Caco-2 (cell line): Measurements from ENCODE around the gene TAX1BP3. TPM values are rescaled to one million over a fixed set of nuclear protein-coding genes. Genes with fewer than 3 reads are reported as not detected.

ENCODE experiments used
- BruUV-seq: library from RNA; stranded (reverse); fragments of 400-500 nt; replicated peaks from 2 replicates; lab custom pipeline; 2021; lab: Mats Ljungman, UMichigan
- CTCF ChIA-PET: fragments of 300-600 bp; sonication (Branson Sonifier 250); formaldehyde crosslinking; loops from one replicate; lab custom pipeline; 2022; ENCODE audit warnings: antibody characterized with exemption; lab: Charles Lee
- POLR2A ChIA-PET: fragments of 300-600 bp; sonication (Branson Sonifier 250); formaldehyde crosslinking; loops from one replicate; lab custom pipeline; 2022; ENCODE audit warnings: antibody characterized with exemption; lab: Charles Lee
- DNase-seq, 2 experiments: peaks; one replicate each; pipeline versions ENCODE4 v3.0.0 to v3.0.0-alpha.2; 2020 to 2022
- H3K27me3 ChIP-seq: replicated peaks from 2 replicates; pipeline ENCODE4 v1.6.0; 2011; ENCODE audit warnings: low read length; ENCODE audit not compliant: control insufficient read depth, insufficient read depth
- H3K36me3 ChIP-seq: 2 replicates; pipeline ENCODE4 v1.5.1; 2011; ENCODE audit warnings: low read length; ENCODE audit not compliant: control insufficient read depth, insufficient read depth
- H3K4me1 ChIP-seq: fragments of 250-450 bp; sonication (Bioruptor Pico); 2 replicates; pipeline ENCODE4 v1.5.1; 2020; ENCODE audit warnings: mild to moderate bottlenecking
- H3K4me3 ChIP-seq: 2 replicates; pipeline ENCODE4 v1.5.1; 2011; ENCODE audit warnings: low read depth, mild to moderate bottlenecking, control low read depth, low read length
- H3K9me3 ChIP-seq: fragments of 250-450 bp; sonication (Bioruptor Pico); 2 replicates; pipeline ENCODE4 v1.5.1; 2020; ENCODE audit warnings: mild to moderate bottlenecking, moderate library complexity
- H3K27ac Mint-ChIP-seq: one replicate; pipeline ENCODE4 v1.8.0; 2022; ENCODE audit warnings: mixed read lengths; ENCODE audit not compliant: unreplicated experiment
- H3K27me3 Mint-ChIP-seq: one replicate; pipeline ENCODE4 v1.8.0; 2022; ENCODE audit warnings: mixed read lengths; ENCODE audit not compliant: insufficient read depth, unreplicated experiment
- H3K36me3 Mint-ChIP-seq: one replicate; pipeline ENCODE4 v1.8.0; 2022; ENCODE audit warnings: mild to moderate bottlenecking, mixed read lengths; ENCODE audit not compliant: insufficient read depth, unreplicated experiment
- H3K4me1 Mint-ChIP-seq: one replicate; pipeline ENCODE4 v1.8.0; 2022; ENCODE audit warnings: low read depth, mixed read lengths; ENCODE audit not compliant: unreplicated experiment
- H3K4me3 Mint-ChIP-seq: one replicate; pipeline ENCODE4 v1.8.0; 2022; ENCODE audit warnings: mild to moderate bottlenecking, moderate library complexity, mixed read lengths; ENCODE audit not compliant: unreplicated experiment
- H3K9me3 Mint-ChIP-seq: one replicate; pipeline ENCODE4 v1.8.0; 2022; ENCODE audit warnings: mixed read lengths; ENCODE audit not compliant: unreplicated experiment
- CTCF ChIP-seq, 2 experiments: fragments of 200-600 bp in 1 of 2; IDR thresholded peaks; 1 replicate in 1 of 2; 2 replicates in 1 of 2; pipeline versions ENCODE4 v1.5.1 to v1.8.0; 2011 to 2022; ENCODE audit warnings: antibody characterized with exemption in 1 of 2, control low read depth in 1 of 2, inconsistent platforms in 1 of 2, low read depth in 1 of 2, low read length in 1 of 2, mild to moderate bottlenecking in 1 of 2, moderate library complexity in 1 of 2; ENCODE audit not compliant: insufficient read depth in 1 of 2, severe bottlenecking in 1 of 2, unreplicated experiment in 1 of 2
- intact Hi-C: fragments of 100-400 bp; cut with micrococcal nuclease; formaldehyde crosslinking; loops from one replicate; pipeline ENCODE4 v1.10.0; 2022; ENCODE audit not compliant: unreplicated experiment
- total RNA-seq: library from RNA; stranded (reverse); gene quantifications from 2 replicates; pipeline ENCODE4 v1.2.3, GENCODE V29; 2022

TAX1BP3 gene
- total RNA-seq, 1 experiment from 2014 or later = 58.2 TPM

GRCh38 chr17:3689262-3690093 is 21.1 kb upstream of the TAX1BP3 start:
- no peak for TF ChIP-seq CTCF (IDR thresholded peaks at IDR 0.05; ENCODE audit: insufficient read depth in 1 of 2, low read depth in 1 of 2, low read length in 1 of 2, severe bottlenecking in 1 of 2, unreplicated experiment in 1 of 2)
- H3K9me3 ChIP-seq = no peaks in the 10 kb centered on the region
- H3K27me3 ChIP-seq = no peaks in the 10 kb centered on the region
- POLR2A ChIA-PET = no interaction called here
- CTCF ChIA-PET = no interaction called here
- no peaks in the 10 kb centered on the region for H3K4me1 Mint-ChIP-seq
- BruUV-seq = no TSS peak
- DNase-seq = no peak
- no peak overlapping the region for H3K27ac Mint-ChIP-seq
- no peaks in the 10 kb centered on the region for H3K36me3 Mint-ChIP-seq
- no peaks in the 10 kb centered on the region for H3K4me1 ChIP-seq
- intact Hi-C loops = no loop called here
- H3K9me3 Mint-ChIP-seq = no peaks in the 10 kb centered on the region
- H3K4me3 ChIP-seq = no peak overlapping the region
- H3K27me3 Mint-ChIP-seq = no peaks in the 10 kb centered on the region
- H3K36me3 ChIP-seq = no peaks in the 10 kb centered on the region
- no peak overlapping the region for H3K4me3 Mint-ChIP-seq

- H3K9me3 ChIP-seq = no peaks in the 10 kb centered on the region
- ChIA-PET POLR2A (no interaction called here), CTCF (no interaction called here)
- H3K36me3 ChIP-seq = no peaks in the 10 kb centered on the region
- DNase-seq = no peak
- Mint-ChIP-seq H3K36me3 (no peaks in the 10 kb centered on the region), H3K9me3 (no peaks in the 10 kb centered on the region), H3K27ac (no peak overlapping the region), H3K27me3 (no peaks in the 10 kb centered on the region), H3K4me1 (no peaks in the 10 kb centered on the region), H3K4me3 (no peak overlapping the region)
- H3K4me3 ChIP-seq = no peak overlapping the region
- BruUV-seq = no TSS peak
- no peak for TF ChIP-seq CTCF (IDR thresholded peaks at IDR 0.05; ENCODE audit: insufficient read depth in 1 of 2, low read depth in 1 of 2, low read length in 1 of 2, severe bottlenecking in 1 of 2, unreplicated experiment in 1 of 2)
- intact Hi-C loops = no loop called here
- no peaks in the 10 kb centered on the region for H3K4me1 ChIP-seq
- no peaks in the 10 kb centered on the region for H3K27me3 ChIP-seq
Observed at GRCh38 chr17:3688852-3689261, 20.5 kb upstream of the TAX1BP3 start.

GRCh38 chr17:3688027-3688553 is 19.7 kb upstream of the TAX1BP3 start:
- Histone ChIP-seq H3K4me1 (no peaks in the 10 kb centered on the region), H3K4me3 (no peak overlapping the region), H3K27me3 (no peaks in the 10 kb centered on the region), H3K9me3 (no peaks in the 10 kb centered on the region), H3K36me3 (no peaks in the 10 kb centered on the region)
- POLR2A ChIA-PET = no interaction called here
- no peak overlapping the region for H3K27ac Mint-ChIP-seq
- no peak for TF ChIP-seq CTCF (IDR thresholded peaks at IDR 0.05; ENCODE audit: insufficient read depth in 1 of 2, low read depth in 1 of 2, low read length in 1 of 2, severe bottlenecking in 1 of 2, unreplicated experiment in 1 of 2)
- H3K4me1 Mint-ChIP-seq = no peaks in the 10 kb centered on the region
- intact Hi-C loops = no loop called here
- no peaks in the 10 kb centered on the region for H3K9me3 Mint-ChIP-seq
- CTCF ChIA-PET = no interaction called here
- no peak overlapping the region for H3K4me3 Mint-ChIP-seq
- H3K27me3 Mint-ChIP-seq = no peaks in the 10 kb centered on the region
- no peak for DNase-seq
- no TSS peak for BruUV-seq
- no peaks in the 10 kb centered on the region for H3K36me3 Mint-ChIP-seq
